Measurements from ENCODE around the gene OR5L2. TPM values are rescaled to one million over a fixed set of nuclear protein-coding genes. Genes with fewer than 3 reads are reported as not detected.

OR5L2 gene
- not detected for total RNA-seq

GRCh38 chr11:55826919-55827318, at the start of gene OR5L2:
Gene OR5L2, plus strand, starts transcription at chr11:55827219. Its CDS starts 0 bp downstream, at chr11:55827219.

GRCh38 chr11:55795256-55795655, 31.8 kb upstream of the OR5L2 start, which contains the start of gene OR5D14:
Gene OR5D14, plus strand, starts transcription at chr11:55795556. Its CDS starts 0 bp downstream, at chr11:55795556.

GRCh38 chr11:55811067-55811466, 16.0 kb upstream of the OR5L2 start, which contains the start of gene OR5L1:
Gene OR5L1, plus strand, starts transcription at chr11:55811367. Its CDS starts 100 bp downstream, at chr11:55811467.

GRCh38 chr11:55819330-55819729, 7.7 kb upstream of the OR5L2 start, which contains the start of gene OR5D18:
Gene OR5D18, plus strand, starts transcription at chr11:55819630. Its CDS starts 0 bp downstream, at chr11:55819630.

GRCh38 chr11:55838452-55838851, 11.4 kb downstream of the OR5L2 start, which contains the start of gene OR5D16:
Gene OR5D16, plus strand, starts transcription at chr11:55838752. Its CDS starts 0 bp downstream, at chr11:55838752.

Small RNA genes lying within 50 kb of the gene (small RNA-seq; reads per million reads assigned to genes)
- gene AC036111.3 (ENCODE audit: low replicate concordance): not detected

Other genes starting within 250 kb of the OR5L2 start
- gene OR4C11, start 219.6 kb upstream of the OR5L2 start, total RNA-seq: not detected
- not detected for gene OR4P4, start 192.1 kb upstream of the OR5L2 start, total RNA-seq
- gene OR4S2, start 178.9 kb upstream of the OR5L2 start, total RNA-seq: not detected
- not detected for gene OR4C6, start 165.0 kb upstream of the OR5L2 start, total RNA-seq
- not detected for gene OR5D13, start 53.8 kb upstream of the OR5L2 start, total RNA-seq
- gene OR5D14, start 31.7 kb upstream of the OR5L2 start, total RNA-seq: not detected
- gene OR5L1, start 15.9 kb upstream of the OR5L2 start, total RNA-seq: not detected
- not detected for gene OR5D18, start 7.6 kb upstream of the OR5L2 start, total RNA-seq
- not detected for gene OR5D16, start 11.5 kb downstream of the OR5L2 start, total RNA-seq
- not detected for gene TRIM51, start 56.1 kb downstream of the OR5L2 start, total RNA-seq
- not detected for gene OR5W2, start 87.4 kb downstream of the OR5L2 start, total RNA-seq
- gene OR5I1, start 109.2 kb downstream of the OR5L2 start, total RNA-seq: not detected
- not detected for gene OR10AG1, start 142.7 kb downstream of the OR5L2 start, total RNA-seq
- gene OR5F1, start 167.4 kb downstream of the OR5L2 start, total RNA-seq: not detected
- gene OR5AS1, start 200.4 kb downstream of the OR5L2 start, total RNA-seq: not detected